Measurements from ENCODE around the gene FOXA1.

DNA sequence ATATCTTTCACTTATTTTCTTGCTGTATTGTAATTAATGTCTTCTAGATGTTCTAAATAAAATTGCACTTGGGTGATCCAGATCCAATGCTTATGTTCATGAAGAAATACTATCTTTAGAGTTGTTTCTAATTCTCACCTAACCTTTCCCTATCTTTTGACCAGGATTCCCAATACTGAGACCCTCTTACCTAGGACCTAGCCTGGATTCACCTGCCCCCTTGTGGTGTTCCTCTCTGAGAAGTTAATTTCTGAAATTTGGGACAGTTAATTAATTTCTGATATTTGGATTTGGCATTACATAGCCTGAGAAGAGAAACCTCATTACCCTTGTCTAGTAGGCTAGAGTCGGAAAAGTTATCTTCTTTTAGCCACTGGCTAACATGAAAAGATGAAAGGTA, 29.5 kb downstream of the FOXA1 start:
- TF ChIP-seq, protein P1, sequence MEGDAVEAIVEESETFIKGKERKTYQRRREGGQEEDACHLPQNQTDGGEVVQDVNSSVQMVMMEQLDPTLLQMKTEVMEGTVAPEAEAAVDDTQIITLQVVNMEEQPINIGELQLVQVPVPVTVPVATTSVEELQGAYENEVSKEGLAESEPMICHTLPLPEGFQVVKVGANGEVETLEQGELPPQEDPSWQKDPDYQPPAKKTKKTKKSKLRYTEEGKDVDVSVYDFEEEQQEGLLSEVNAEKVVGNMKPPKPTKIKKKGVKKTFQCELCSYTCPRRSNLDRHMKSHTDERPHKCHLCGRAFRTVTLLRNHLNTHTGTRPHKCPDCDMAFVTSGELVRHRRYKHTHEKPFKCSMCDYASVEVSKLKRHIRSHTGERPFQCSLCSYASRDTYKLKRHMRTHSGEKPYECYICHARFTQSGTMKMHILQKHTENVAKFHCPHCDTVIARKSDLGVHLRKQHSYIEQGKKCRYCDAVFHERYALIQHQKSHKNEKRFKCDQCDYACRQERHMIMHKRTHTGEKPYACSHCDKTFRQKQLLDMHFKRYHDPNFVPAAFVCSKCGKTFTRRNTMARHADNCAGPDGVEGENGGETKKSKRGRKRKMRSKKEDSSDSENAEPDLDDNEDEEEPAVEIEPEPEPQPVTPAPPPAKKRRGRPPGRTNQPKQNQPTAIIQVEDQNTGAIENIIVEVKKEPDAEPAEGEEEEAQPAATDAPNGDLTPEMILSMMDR (IDR thresholded peaks at IDR 0.05; ENCODE audit: low read length) = peak; percentile 39
- no peak for TF ChIP-seq EZH2 (optimal IDR thresholded peaks at IDR 0.05; ENCODE audit: low read depth, low read length)

All from MM.1S (cell line).